HAP-1 (cell line): Measurements from ENCODE around the gene PTPRN2.
A peak's percentile ranks its signal among the peaks of the same experiment; 100 is the strongest.
"Not testable (repeated sequence)": the region's sequence is repeated elsewhere in the genome, so short reads cannot be mapped to it uniquely, and the experiment has no call there.

ENCODE experiments used
- DNase-seq, 2 experiments: peaks; one replicate each; pipeline ENCODE4 v3.0.0-alpha.2; 2016 to 2020; ENCODE audit warnings: low spot score in 2 of 2
- H3K27me3 ChIP-seq: fragments of 250-450 bp; sonication (Bioruptor Pico); 2 replicates; pipeline ENCODE4 v1.5.1; 2020; ENCODE audit warnings: low read depth, mild to moderate bottlenecking, moderate library complexity
- H3K36me3 ChIP-seq: fragments of 250-450 bp; sonication (Bioruptor Pico); replicated peaks from 2 replicates; pipeline ENCODE4 v1.5.1; 2020; ENCODE audit warnings: mild to moderate bottlenecking
- H3K4me1 ChIP-seq: fragments of 250-450 bp; sonication (Bioruptor Pico); 2 replicates; pipeline ENCODE4 v1.5.1; 2020; ENCODE audit warnings: mild to moderate bottlenecking
- H3K4me3 ChIP-seq: fragments of 250-450 bp; sonication (Bioruptor Pico); 2 replicates; pipeline ENCODE4 v1.5.1; 2020; ENCODE audit warnings: mild to moderate bottlenecking, moderate library complexity
- H3K9me3 ChIP-seq: fragments of 250-450 bp; sonication (Bioruptor Pico); 2 replicates; pipeline ENCODE4 v1.5.1; 2020; ENCODE audit warnings: mild to moderate bottlenecking, moderate library complexity
- in situ Hi-C: fragments of 300-500 bp; cut with MboI; formaldehyde crosslinking; loops from 3 replicates; pipeline ENCODE4 v1.14.3; 2020; ENCODE audit warnings: low sequenced_read_pairs, inconsistent platforms, mixed read lengths

PTPRN2 gene

GRCh38 chr7:158507917-158508316 lies 79.7 kb downstream of the PTPRN2 start:
- no peak for DNase-seq
- H3K9me3 ChIP-seq, result no peaks in the 10 kb centered on the region
- H3K27me3 ChIP-seq, result no peaks in the 10 kb centered on the region
- H3K4me1 ChIP-seq, result no peaks in the 10 kb centered on the region
- in situ Hi-C loops, result no loop called here
- no peak overlapping the region for H3K4me3 ChIP-seq
- H3K36me3 ChIP-seq, result no peaks in the 10 kb centered on the region

- H3K4me3 ChIP-seq, H3K9me3 ChIP-seq, H3K27me3 ChIP-seq, in situ Hi-C loops, DNase-seq, H3K36me3 ChIP-seq, H3K4me1 ChIP-seq: not testable (repeated sequence)
Observed at GRCh38 chr7:158507175-158507574, 80.4 kb downstream of the PTPRN2 start.

GRCh38 chr7:158506626-158507025 lies 81.0 kb downstream of the PTPRN2 start:
- DNase-seq, result no peak
- in situ Hi-C loops, result no loop called here
- no peaks in the 10 kb centered on the region for H3K9me3 ChIP-seq
- H3K4me1 ChIP-seq, result no peaks in the 10 kb centered on the region
- H3K36me3 ChIP-seq, result no peaks in the 10 kb centered on the region
- H3K4me3 ChIP-seq, result no peak overlapping the region
- H3K27me3 ChIP-seq, result no peaks in the 10 kb centered on the region

DNA sequence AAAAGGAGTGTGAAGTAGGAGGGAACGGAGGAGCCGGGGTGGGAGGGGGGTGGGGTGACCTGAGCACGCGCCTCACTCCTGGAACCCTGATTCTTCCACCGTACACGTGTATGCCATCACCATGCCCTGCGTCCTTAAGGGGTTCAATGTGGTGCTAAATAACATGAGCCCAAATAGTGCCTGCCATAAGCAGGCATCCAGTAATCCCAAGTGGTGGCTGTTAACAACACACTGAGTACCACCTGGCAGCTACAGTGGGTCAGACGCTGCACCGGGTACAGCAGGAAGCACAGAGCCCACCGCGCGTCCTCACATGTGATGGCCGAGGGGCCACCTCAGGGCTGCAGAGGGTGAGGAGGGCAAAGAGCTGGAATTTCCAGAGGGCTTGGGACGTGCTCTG lies 81.9 kb downstream of the PTPRN2 start:
- H3K9me3 ChIP-seq, result no peaks in the 10 kb centered on the region
- no peak for DNase-seq
- in situ Hi-C loops, result no loop called here

DNA sequence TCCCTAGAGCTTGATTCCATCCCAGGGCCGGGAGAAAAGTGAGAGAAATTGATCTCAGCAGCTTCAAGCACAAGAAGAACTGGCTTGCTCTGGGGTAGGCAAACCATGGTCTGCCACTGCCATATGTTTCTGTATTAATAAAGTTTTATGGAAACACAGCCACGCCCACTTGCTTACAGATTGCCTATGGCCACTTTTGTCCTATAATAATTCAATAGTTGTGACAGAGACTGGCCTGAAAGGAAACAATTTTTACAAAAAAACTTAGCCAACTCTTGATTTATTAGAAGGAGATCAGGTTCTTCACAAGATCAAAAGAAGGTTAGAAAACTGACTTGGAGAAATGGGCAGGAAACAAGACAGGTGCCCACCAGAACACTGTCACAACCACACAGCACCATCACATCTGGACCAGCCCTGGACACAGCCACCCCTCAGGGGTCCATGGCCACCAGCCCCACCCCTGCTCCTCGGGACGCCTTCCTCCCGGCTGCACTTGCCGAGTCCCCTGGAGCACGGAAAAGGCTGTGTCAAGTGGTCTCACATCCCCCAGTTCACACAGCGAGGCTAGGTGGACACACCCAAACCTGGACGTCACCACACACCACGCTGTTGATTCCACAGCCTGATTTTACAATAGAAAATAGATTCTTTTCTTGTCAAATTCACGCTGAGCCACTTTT lies 85.4 kb downstream of the PTPRN2 start:
- Histone ChIP-seq H3K36me3 (no peaks in the 10 kb centered on the region), H3K4me1 (no peaks in the 10 kb centered on the region), H3K27me3 (no peaks in the 10 kb centered on the region), H3K9me3 (no peaks in the 10 kb centered on the region), H3K4me3 (no peak overlapping the region)
- in situ Hi-C loops, result no loop called here
- no peak for DNase-seq

More for the DNA sequence above, 81.9 kb downstream of the PTPRN2 start:
- H3K27me3 ChIP-seq, result no peaks in the 10 kb centered on the region
- H3K4me1 ChIP-seq, result no peaks in the 10 kb centered on the region
- no peak overlapping the region for H3K4me3 ChIP-seq
- no peaks in the 10 kb centered on the region for H3K36me3 ChIP-seq

DNA sequence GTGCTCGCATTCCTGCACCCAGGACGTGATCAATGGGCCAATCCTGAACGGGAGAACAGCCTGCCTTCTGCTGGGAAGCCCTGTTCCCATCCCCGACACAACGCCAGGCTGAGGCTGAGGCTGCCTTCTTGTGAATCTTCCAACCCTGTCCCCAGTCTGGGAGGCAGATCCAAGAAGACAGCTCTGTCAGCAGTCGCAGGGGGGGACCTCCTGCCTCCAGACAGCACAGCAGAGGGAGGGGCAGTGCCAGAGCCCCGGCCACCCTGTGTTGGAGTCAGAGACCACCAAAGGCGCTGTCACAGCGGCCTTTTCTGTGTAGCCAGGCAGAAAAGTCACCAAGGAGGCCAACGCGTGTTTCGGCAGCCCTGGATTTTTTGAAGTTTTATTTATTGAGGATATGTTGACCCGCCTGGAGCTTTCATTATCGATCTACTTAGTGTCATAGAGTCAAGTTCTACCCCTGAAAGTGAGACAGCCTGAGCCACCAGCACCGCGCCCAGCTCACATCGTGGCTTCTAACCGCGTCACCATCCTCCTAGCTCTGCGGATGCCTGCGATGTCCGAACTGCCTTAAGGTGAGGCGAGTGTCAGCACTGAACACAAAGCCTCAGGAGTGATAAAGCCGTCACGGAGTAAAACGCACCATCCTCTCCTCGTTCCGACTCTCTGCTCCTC lies 86.1 kb downstream of the PTPRN2 start:
- H3K4me1 ChIP-seq, result no peaks in the 10 kb centered on the region
- H3K36me3 ChIP-seq, result no peaks in the 10 kb centered on the region
- H3K27me3 ChIP-seq, result no peaks in the 10 kb centered on the region
- no peak overlapping the region for H3K4me3 ChIP-seq
- H3K9me3 ChIP-seq, result no peaks in the 10 kb centered on the region
- in situ Hi-C loops, result no loop called here
- DNase-seq, result no peak

DNA sequence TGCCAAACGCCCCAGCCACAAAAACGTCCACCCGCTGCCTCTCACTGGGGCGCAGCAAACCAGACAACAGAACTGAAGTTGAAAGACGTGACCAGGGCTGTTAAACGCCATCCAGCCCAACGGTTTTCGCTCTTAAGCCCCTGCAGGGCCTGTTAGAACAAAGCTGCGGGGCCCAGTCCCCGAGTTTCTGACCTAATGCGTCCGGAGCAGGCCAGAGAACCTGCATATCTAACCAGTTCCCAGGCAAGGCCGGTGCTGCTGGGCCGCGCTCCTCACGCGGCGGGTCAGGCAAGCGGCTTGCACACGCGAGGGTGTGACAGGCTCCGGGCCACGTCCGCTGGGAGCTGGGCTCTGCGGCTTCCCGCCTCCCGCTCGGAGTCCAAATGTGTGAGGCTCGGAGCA lies 87.0 kb downstream of the PTPRN2 start:
- no peaks in the 10 kb centered on the region for H3K27me3 ChIP-seq
- in situ Hi-C loops, result no loop called here
- no peaks in the 10 kb centered on the region for H3K9me3 ChIP-seq
- no peaks in the 10 kb centered on the region for H3K4me1 ChIP-seq
- DNase-seq, result no peak
- no peaks in the 10 kb centered on the region for H3K36me3 ChIP-seq
- no peak overlapping the region for H3K4me3 ChIP-seq

DNA sequence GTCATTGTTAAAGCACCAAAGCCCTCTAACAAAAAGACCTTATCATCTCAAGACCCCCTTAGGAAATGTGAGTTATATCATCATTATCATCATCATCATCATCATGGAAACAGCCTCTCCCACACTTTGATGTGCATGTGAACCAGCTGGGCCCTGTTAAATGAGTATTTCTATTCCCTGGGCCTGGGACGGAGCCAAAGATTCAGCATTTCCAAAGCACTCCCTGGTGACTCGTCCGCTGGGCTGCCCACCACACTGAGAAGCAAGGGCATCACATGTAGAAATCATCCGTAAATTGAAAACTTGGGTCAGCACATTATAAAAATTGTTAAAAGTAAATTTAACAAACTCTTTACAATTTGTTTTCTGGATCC lies 88.6 kb downstream of the PTPRN2 start:
- in situ Hi-C loops, result no loop called here
- no peaks in the 10 kb centered on the region for H3K27me3 ChIP-seq

DNA sequence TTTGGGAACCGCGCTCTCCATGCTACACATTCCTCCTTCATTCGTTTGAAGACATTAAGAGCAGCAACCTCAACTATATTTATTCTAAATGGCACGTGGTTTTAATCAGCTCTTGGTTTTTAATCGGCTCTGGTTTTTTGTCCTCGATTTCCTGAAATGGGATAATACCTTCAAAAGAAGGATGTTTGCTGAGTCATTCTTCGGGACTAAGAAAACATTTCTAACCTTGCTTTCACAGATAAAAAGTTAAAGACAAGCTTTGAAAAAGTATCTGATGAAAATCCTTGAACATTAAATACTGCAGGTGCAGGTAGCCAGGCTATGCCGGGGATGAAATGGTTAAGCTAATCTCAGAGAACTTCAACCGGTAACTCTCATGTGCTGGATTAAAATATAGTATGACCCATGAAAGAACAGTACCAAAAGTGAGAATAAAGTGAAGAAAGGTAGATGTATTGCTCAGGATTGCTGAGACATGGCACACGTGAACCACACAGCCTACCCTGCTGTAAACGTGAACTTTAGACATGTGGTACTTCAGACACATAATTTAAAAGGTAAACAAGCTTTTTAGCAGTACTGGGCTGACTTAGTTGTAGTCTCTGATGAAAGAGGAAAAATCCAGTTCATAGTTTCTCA lies 89.1 kb downstream of the PTPRN2 start:
- Histone ChIP-seq H3K4me1 (no peaks in the 10 kb centered on the region), H3K9me3 (no peaks in the 10 kb centered on the region), H3K27me3 (no peaks in the 10 kb centered on the region), H3K36me3 (no peaks in the 10 kb centered on the region), H3K4me3 (no peak overlapping the region)
- in situ Hi-C loops, result no loop called here
- no peak for DNase-seq

More for the DNA sequence above, 88.6 kb downstream of the PTPRN2 start:
- no peaks in the 10 kb centered on the region for H3K36me3 ChIP-seq
- DNase-seq, result no peak
- no peaks in the 10 kb centered on the region for H3K4me1 ChIP-seq
- no peaks in the 10 kb centered on the region for H3K9me3 ChIP-seq
- H3K4me3 ChIP-seq, result no peak overlapping the region

GRCh38 chr7:158497627-158498026 lies 90.0 kb downstream of the PTPRN2 start:
- in situ Hi-C loops, result no loop called here
- DNase-seq, result no peak
- Histone ChIP-seq H3K4me3 (no peak overlapping the region), H3K27me3 (no peaks in the 10 kb centered on the region), H3K36me3 (no peaks in the 10 kb centered on the region), H3K4me1 (no peaks in the 10 kb centered on the region), H3K9me3 (no peaks in the 10 kb centered on the region)

GRCh38 chr7:158495786-158496185 lies 91.8 kb downstream of the PTPRN2 start:
- no peak overlapping the region for H3K4me3 ChIP-seq
- H3K4me1 ChIP-seq, result no peaks in the 10 kb centered on the region
- no peaks in the 10 kb centered on the region for H3K9me3 ChIP-seq
- H3K27me3 ChIP-seq, result no peaks in the 10 kb centered on the region
- no peaks in the 10 kb centered on the region for H3K36me3 ChIP-seq
- in situ Hi-C loops, result no loop called here
- DNase-seq, result peak in 1 of 2 experiments; percentile 45

GRCh38 chr7:158495216-158495615 lies 92.4 kb downstream of the PTPRN2 start:
- Histone ChIP-seq H3K4me1 (no peaks in the 10 kb centered on the region), H3K4me3 (no peak overlapping the region), H3K27me3 (no peaks in the 10 kb centered on the region), H3K9me3 (no peaks in the 10 kb centered on the region), H3K36me3 (no peaks in the 10 kb centered on the region)
- no peak for DNase-seq
- in situ Hi-C loops, result no loop called here

- Histone ChIP-seq H3K4me3 (no peak overlapping the region), H3K36me3 (no peaks in the 10 kb centered on the region), H3K9me3 (no peaks in the 10 kb centered on the region), H3K27me3 (no peaks in the 10 kb centered on the region), H3K4me1 (no peaks in the 10 kb centered on the region)
- in situ Hi-C loops, result no loop called here
- no peak for DNase-seq
Observed at GRCh38 chr7:158494643-158495042, 93.0 kb downstream of the PTPRN2 start.

DNA sequence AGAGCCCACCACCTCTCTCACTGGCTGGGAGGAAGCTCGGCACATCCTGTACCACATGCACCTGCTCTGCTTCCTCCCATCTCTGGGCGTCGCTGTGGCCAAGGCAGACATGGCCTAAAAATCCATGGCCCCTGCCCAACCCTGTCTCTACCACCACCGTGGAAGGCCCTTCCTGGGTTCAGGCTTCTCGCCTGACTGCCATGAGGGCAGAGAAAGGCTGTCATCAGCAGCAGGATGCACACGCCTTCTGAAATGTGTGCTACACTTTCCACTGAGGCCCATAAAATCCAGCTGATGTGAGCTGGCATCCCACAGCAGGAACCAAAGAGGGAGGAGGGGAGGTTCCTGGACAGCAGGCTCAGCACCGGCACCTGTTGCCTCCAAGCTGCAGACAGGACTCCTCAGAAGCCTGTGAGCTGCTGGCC lies 93.4 kb downstream of the PTPRN2 start:
- in situ Hi-C loops, result no loop called here

More for the DNA sequence above, 93.4 kb downstream of the PTPRN2 start:
- Histone ChIP-seq H3K4me3 (no peak overlapping the region), H3K4me1 (no peaks in the 10 kb centered on the region), H3K27me3 (no peaks in the 10 kb centered on the region), H3K36me3 (no peaks in the 10 kb centered on the region), H3K9me3 (no peaks in the 10 kb centered on the region)
- DNase-seq, result peak in 1 of 2 experiments; percentile 44
